Measurements from ENCODE around the gene NXNL1. TPM values are rescaled to one million over a fixed set of nuclear protein-coding genes. Genes with fewer than 3 reads are reported as not detected.

Gene NXNL1
- total RNA-seq, 1 experiment from 2014 or later, result not detected

GRCh38 chr19:17456127-17456526, 4.6 kb downstream of the NXNL1 start:
- Histone ChIP-seq H3K36me3 (ENCODE audit: control insufficient read depth in 1 of 2, insufficient read depth in 2 of 2, low read length in 2 of 2) (no peaks in the 10 kb centered on the region), H3K27me3 (ENCODE audit: insufficient read depth, low read length) (no peaks in the 10 kb centered on the region), H3K9me2 (ENCODE audit: insufficient read depth) (no peaks in the 10 kb centered on the region), H3K9ac (ENCODE audit: low read length) (no peak overlapping the region), H3K79me2 (ENCODE audit: insufficient read depth, low read length) (no peaks in the 10 kb centered on the region), H3K9me3 (ENCODE audit: control insufficient read depth in 1 of 2, insufficient read depth in 1 of 2, low read depth in 1 of 2, low read length in 2 of 2) (no peaks in the 10 kb centered on the region), H4K20me1 (ENCODE audit: insufficient read depth) (no peaks in the 10 kb centered on the region), H3K4me2 (ENCODE audit: low read length) (no peak overlapping the region), H3K4me3 (replicated peaks in 1 of 2; ENCODE audit: low read depth in 1 of 2, low read length in 2 of 2) (no peak overlapping the region), H3K4me1 (ENCODE audit: control insufficient read depth in 1 of 2, insufficient read depth in 2 of 2, low read length in 2 of 2) (peaks cover 11 to 27% of the 10 kb centered on the region in 2 experiments), H2AFZ (ENCODE audit: low read depth, low read length, poor library complexity, severe bottlenecking) (no peak overlapping the region), H3K27ac (ENCODE audit: low read depth, low read length) (no peak overlapping the region)
- TF ChIP-seq SRF (IDR thresholded peaks at IDR 0.05; ENCODE audit: low read depth) (no peak), EZH2 (IDR thresholded peaks at IDR 0.05) (no peak)
- intact Hi-C loops (cut with micrococcal nuclease), result loop anchor here (10.0 kb wide), 1 partner anchor 229 kb away; the partner anchor contains the start of gene UNC13A
- ChIA-PET CTCF (interaction anchor here (0.6 kb wide), 1 partner anchor 150 kb away, joined by 4 read pairs; no protein-coding TSS in a partner anchor), POLR2A (no interaction called here), RAD21 (ENCODE audit: low non-redundant PET in 1 of 2, low total read pairs in 2 of 2, uncharacterized antibody in 2 of 2, unreplicated experiment in 2 of 2) (no interaction called here)
- no TSS peak for BruUV-seq (replicated peaks)
- DNase-seq (ENCODE audit: low read depth, low spot score) (no peak), ATAC-seq (no peak)

GRCh38 chr19:17455308-17456123, 5.2 kb downstream of the NXNL1 start:
- no peaks in the 10 kb centered on the region for H3K9me2 ChIP-seq (ENCODE audit: insufficient read depth)
- TF ChIP-seq POLR2A (IDR thresholded peaks at IDR 0.05; ENCODE audit: borderline replicate concordance, extremely low read depth, insufficient read depth, insufficient read length), result no peak
- no peak for TF ChIP-seq ATF3 (IDR thresholded peaks at IDR 0.05)
- no peak for TF ChIP-seq POLR2AphosphoS5 (IDR thresholded peaks at IDR 0.05; ENCODE audit: low read depth, low read length)
- TF ChIP-seq ELF1 (IDR thresholded peaks at IDR 0.05; ENCODE audit: borderline replicate concordance, low read depth), result no peak
- TF ChIP-seq EZH2phosphoT487 (IDR thresholded peaks at IDR 0.05; ENCODE audit: borderline replicate concordance), result no peak
- no peak for TF ChIP-seq JUND (IDR thresholded peaks at IDR 0.05)
- TF ChIP-seq CTCF (IDR thresholded peaks at IDR 0.05 in 2 of 3, conservative IDR thresholded peaks at IDR 0.05 in 1 of 3; ENCODE audit: borderline replicate concordance in 1 of 3, insufficient read depth in 1 of 3, low read depth in 2 of 3, low read length in 2 of 3), result no peak
- TF ChIP-seq ZBTB33 (IDR thresholded peaks at IDR 0.05; ENCODE audit: extremely low read depth, insufficient replicate concordance, low read length), result no peak
- TF ChIP-seq EZH2 (IDR thresholded peaks at IDR 0.05), result no peak
- no peak for TF ChIP-seq CEBPB (IDR thresholded peaks at IDR 0.05; ENCODE audit: low read depth)
- no peak for TF ChIP-seq SIN3A (IDR thresholded peaks at IDR 0.05; ENCODE audit: low read depth)
- no peak for TF ChIP-seq EGR1 (IDR thresholded peaks at IDR 0.05; ENCODE audit: low read depth)
- TF ChIP-seq ZNF274 (IDR thresholded peaks at IDR 0.05; ENCODE audit: low read depth, low read length), result no peak

More at GRCh38 chr19:17455308-17456123, 5.2 kb downstream of the NXNL1 start:
- no TSS peak for BruUV-seq (replicated peaks)
- ATAC-seq, result no peak
- H3K79me2 ChIP-seq (ENCODE audit: insufficient read depth, low read length), result no peaks in the 10 kb centered on the region
- H3K36me3 ChIP-seq (ENCODE audit: control insufficient read depth in 1 of 2, insufficient read depth in 2 of 2, low read length in 2 of 2), result no peaks in the 10 kb centered on the region
- H3K27me3 ChIP-seq (ENCODE audit: insufficient read depth, low read length), result no peaks in the 10 kb centered on the region
- H3K4me3 ChIP-seq (replicated peaks in 1 of 2; ENCODE audit: low read depth in 1 of 2, low read length in 2 of 2), result no peak overlapping the region
- H3K9ac ChIP-seq (ENCODE audit: low read length), result no peak overlapping the region
- RAD21 ChIA-PET (ENCODE audit: low non-redundant PET in 1 of 2, low total read pairs in 2 of 2, uncharacterized antibody in 2 of 2, unreplicated experiment in 2 of 2), result no interaction called here
- H3K27ac ChIP-seq (ENCODE audit: low read depth, low read length), result no peak overlapping the region
- CTCF ChIA-PET, result interaction anchor here (0.6 kb wide), 1 partner anchor 150 kb away, joined by 4 read pairs; no protein-coding TSS in a partner anchor
- intact Hi-C loops (cut with micrococcal nuclease), result loop anchor here (10.0 kb wide), 1 partner anchor 229 kb away; the partner anchor contains the start of gene UNC13A
- H3K4me1 ChIP-seq (ENCODE audit: control insufficient read depth in 1 of 2, insufficient read depth in 2 of 2, low read length in 2 of 2), result peaks cover 17 to 33% of the 10 kb centered on the region in 2 experiments
- H3K9me3 ChIP-seq (ENCODE audit: control insufficient read depth in 1 of 2, insufficient read depth in 1 of 2, low read depth in 1 of 2, low read length in 2 of 2), result no peaks in the 10 kb centered on the region
- POLR2A ChIA-PET, result no interaction called here
- no peak for DNase-seq (ENCODE audit: low read depth, low spot score)
- no peak overlapping the region for H3K4me2 ChIP-seq (ENCODE audit: low read length)
- no peaks in the 10 kb centered on the region for H4K20me1 ChIP-seq (ENCODE audit: insufficient read depth)
- H2AFZ ChIP-seq (ENCODE audit: low read depth, low read length, poor library complexity, severe bottlenecking), result no peak overlapping the region
